HepG2 (cell line): ENCODE data around the gene NAGA. TPM values are rescaled to one million over a fixed set of nuclear protein-coding genes. Genes with fewer than 3 reads are reported as not detected.
A peak's percentile ranks its signal among the peaks of the same experiment; 100 is the strongest.

Experiments
- BHLHE40 ChIP-seq: IDR thresholded peaks from 2 replicates; pipeline ENCODE4 v1.6.1; 2011; ENCODE audit warnings: low read length, improper control_type of control experiment
- CREBL2 ChIP-seq: sonication (generic); formaldehyde crosslinking; IDR thresholded peaks from 2 replicates; pipeline ENCODE4 v1.8.1; 2023; ENCODE audit warnings: missing genetic modification reagents, mild to moderate bottlenecking, borderline replicate concordance
- HIVEP1 ChIP-seq: sonication (generic); formaldehyde crosslinking; IDR thresholded peaks from 2 replicates; pipeline ENCODE4 v1.4.0; 2020; ENCODE audit warnings: mild to moderate bottlenecking, missing genetic modification reagents
- MBD4 ChIP-seq: IDR thresholded peaks from 2 replicates; pipeline ENCODE4 v1.6.1; 2012; ENCODE audit warnings: low read length, inconsistent platforms, borderline replicate concordance
- MTA3 ChIP-seq: sonication (generic); formaldehyde crosslinking; IDR thresholded peaks from 2 replicates; pipeline ENCODE4 v1.4.0; 2020; ENCODE audit warnings: missing genetic modification reagents
- PRPF4 ChIP-seq: fragments of 200-400 bp; formaldehyde crosslinking; IDR thresholded peaks from 2 replicates; pipeline ENCODE4 v1.6.1; 2016; ENCODE audit warnings: low read length, low read depth; ENCODE audit not compliant: poor library complexity, severe bottlenecking
- STAT5B ChIP-seq: sonication (generic); formaldehyde crosslinking; IDR thresholded peaks from 2 replicates; pipeline ENCODE4 v1.4.0; 2020; ENCODE audit warnings: missing genetic modification reagents
- ZBTB7B ChIP-seq: sonication (generic); formaldehyde crosslinking; IDR thresholded peaks from 2 replicates; pipeline ENCODE4 v1.4.0; 2020; ENCODE audit warnings: missing genetic modification reagents
- ZSCAN31 ChIP-seq: sonication (generic); formaldehyde crosslinking; IDR thresholded peaks from 2 replicates; pipeline ENCODE4 v1.5.0; 2020; ENCODE audit warnings: low read depth, mild to moderate bottlenecking, missing genetic modification reagents
- polyA plus RNA-seq, 8 experiments: library from polyadenylated mRNA; depleted of rRNA in 3 of 8; stranded (reverse) in 7 of 8; unstranded in 1 of 8; fragments of >200 nt; fragmentation: Illumina TruSeq in 4 of 8; extraction: Trizol in 4 of 8; gene quantifications; 2 replicates each; pipeline versions ENCODE4 v1.2.1 to v1.2.3, GENCODE V29; 2011 to 2016; ENCODE audit warnings: low read depth in 4 of 8, missing spikeins in 1 of 8, mixed read lengths in 1 of 8; ENCODE audit not compliant: insufficient read depth in 1 of 8
- total RNA-seq, 5 experiments: library from RNA; depleted of rRNA; stranded (reverse); fragments of >200 nt; fragmentation: Illumina TruSeq; extraction: Trizol; gene quantifications; 2 replicates each; pipeline ENCODE4 v1.2.3, GENCODE V29; 2016; ENCODE audit warnings: low read depth in 1 of 5
- TF ChIP-seq, protein P1 (sequence below): sonication (generic); formaldehyde crosslinking; IDR thresholded peaks from one replicate; pipeline ENCODE4 v1.5.1; 2020; ENCODE audit warnings: mild to moderate bottlenecking, missing genetic modification reagents; ENCODE audit errors: not compliant biosample characterization
- TF ChIP-seq, protein P2 (sequence below), 2 experiments: sonication (generic) in 1 of 2; formaldehyde crosslinking in 1 of 2; IDR thresholded peaks; 2 replicates each; pipeline versions ENCODE4 v1.4.0 to v1.6.1; 2018 to 2020; ENCODE audit warnings: missing genetic modification reagents in 2 of 2, borderline replicate concordance in 1 of 2, low read depth in 1 of 2, mild to moderate bottlenecking in 1 of 2, missing biosample characterization in 1 of 2
- TF ChIP-seq, protein P3 (sequence below): sonication (generic); formaldehyde crosslinking; conservative IDR thresholded peaks from 2 replicates; pipeline ENCODE4 v1.5.0; 2020; ENCODE audit warnings: missing genetic modification reagents

Gene NAGA
- total and polyA plus RNA-seq, 2 of the 13 experiments (the other 11 are each of a cell fraction or from before 2014, with no cell fraction given): 15.1 to 23.4 TPM

DNA sequence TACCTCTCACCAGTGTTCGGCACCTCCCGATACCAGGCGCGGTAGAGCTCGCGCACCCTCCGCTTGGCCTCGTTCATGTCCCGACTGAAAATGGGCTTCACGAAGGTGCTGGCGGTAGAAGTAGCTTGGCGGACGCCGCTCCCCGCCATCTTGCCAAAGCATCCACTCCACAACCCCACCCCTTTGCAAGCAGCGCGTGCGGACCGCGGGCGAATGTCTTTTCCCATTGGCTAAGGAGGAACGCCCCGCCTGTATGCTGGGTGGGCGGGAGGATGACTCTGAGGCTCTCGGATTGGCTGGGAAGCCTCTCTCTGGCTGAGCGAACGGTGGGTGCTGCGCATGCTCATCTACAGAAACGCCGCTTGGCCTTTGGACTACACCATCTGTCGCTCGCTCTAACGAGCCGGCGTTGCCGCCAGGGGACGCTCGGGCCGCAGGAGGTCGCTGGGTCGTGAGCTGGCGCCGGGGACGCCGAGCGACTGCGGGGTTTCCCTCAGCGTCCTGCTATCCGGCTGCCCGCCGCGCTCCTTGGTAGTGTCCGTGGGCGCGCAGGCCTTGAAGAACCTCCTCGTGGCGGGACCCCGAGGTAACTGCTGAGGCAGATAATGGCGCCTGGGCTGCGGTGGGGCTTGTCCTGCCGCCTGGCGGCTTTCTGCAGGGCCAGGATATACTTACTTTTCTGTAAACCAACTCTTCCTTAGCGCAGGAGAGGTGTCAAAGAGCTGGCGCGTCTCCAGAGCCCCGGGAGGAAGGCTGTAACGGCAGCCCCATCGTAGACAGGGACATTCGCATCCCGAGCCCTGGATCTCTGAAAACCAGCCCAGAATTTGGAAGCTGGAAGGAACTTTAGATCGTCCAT lies 20.2 kb upstream of the NAGA start, which contains the start of gene NDUFA6 (continued):
- TF ChIP-seq, protein P1, sequence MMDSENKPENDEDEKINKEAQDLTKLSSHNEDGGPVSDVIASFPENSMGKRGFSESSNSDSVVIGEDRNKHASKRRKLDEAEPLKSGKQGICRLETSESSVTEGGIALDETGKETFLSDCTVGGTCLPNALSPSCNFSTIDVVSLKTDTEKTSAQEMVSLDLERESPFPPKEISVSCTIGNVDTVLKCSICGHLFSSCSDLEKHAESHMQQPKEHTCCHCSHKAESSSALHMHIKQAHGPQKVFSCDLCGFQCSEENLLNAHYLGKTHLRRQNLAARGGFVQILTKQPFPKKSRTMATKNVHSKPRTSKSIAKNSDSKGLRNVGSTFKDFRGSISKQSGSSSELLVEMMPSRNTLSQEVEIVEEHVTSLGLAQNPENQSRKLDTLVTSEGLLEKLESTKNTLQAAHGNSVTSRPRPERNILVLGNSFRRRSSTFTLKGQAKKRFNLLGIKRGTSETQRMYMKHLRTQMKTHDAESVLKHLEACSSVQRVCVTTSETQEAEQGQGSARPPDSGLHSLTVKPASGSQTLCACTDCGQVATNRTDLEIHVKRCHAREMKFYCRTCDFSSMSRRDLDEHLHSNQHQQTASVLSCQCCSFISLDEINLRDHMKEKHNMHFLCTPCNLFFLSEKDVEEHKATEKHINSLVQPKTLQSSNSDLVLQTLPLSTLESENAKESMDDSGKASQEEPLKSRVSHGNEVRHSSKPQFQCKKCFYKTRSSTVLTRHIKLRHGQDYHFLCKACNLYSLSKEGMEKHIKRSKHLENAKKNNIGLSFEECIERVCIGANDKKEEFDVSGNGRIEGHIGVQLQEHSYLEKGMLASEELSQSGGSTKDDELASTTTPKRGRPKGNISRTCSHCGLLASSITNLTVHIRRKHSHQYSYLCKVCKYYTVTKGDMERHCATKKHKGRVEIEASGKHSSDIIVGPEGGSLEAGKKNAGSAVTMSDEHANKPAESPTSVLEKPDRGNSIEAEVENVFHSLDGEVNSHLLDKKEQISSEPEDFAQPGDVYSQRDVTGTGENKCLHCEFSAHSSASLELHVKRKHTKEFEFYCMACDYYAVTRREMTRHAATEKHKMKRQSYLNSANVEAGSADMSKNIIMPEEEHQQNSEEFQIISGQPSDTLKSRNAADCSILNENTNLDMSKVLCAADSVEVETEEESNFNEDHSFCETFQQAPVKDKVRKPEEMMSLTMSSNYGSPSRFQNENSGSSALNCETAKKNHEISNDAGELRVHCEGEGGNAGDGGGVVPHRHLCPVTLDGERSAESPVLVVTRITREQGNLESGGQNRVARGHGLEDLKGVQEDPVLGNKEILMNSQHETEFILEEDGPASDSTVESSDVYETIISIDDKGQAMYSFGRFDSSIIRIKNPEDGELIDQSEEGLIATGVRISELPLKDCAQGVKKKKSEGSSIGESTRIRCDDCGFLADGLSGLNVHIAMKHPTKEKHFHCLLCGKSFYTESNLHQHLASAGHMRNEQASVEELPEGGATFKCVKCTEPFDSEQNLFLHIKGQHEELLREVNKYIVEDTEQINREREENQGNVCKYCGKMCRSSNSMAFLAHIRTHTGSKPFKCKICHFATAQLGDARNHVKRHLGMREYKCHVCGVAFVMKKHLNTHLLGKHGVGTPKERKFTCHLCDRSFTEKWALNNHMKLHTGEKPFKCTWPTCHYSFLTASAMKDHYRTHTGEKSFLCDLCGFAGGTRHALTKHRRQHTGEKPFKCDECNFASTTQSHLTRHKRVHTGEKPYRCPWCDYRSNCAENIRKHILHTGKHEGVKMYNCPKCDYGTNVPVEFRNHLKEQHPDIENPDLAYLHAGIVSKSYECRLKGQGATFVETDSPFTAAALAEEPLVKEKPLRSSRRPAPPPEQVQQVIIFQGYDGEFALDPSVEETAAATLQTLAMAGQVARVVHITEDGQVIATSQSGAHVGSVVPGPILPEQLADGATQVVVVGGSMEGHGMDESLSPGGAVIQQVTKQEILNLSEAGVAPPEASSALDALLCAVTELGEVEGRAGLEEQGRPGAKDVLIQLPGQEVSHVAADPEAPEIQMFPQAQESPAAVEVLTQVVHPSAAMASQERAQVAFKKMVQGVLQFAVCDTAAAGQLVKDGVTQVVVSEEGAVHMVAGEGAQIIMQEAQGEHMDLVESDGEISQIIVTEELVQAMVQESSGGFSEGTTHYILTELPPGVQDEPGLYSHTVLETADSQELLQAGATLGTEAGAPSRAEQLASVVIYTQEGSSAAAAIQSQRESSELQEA: peak; percentile 76
- TF ChIP-seq, protein P2, sequence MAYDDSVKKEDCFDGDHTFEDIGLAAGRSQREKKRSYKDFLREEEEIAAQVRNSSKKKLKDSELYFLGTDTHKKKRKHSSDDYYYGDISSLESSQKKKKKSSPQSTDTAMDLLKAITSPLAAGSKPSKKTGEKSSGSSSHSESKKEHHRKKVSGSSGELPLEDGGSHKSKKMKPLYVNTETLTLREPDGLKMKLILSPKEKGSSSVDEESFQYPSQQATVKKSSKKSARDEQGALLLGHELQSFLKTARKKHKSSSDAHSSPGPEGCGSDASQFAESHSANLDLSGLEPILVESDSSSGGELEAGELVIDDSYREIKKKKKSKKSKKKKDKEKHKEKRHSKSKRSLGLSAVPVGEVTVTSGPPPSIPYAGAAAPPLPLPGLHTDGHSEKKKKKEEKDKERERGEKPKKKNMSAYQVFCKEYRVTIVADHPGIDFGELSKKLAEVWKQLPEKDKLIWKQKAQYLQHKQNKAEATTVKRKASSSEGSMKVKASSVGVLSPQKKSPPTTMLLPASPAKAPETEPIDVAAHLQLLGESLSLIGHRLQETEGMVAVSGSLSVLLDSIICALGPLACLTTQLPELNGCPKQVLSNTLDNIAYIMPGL (CRISPR knock-in tag; IDR thresholded peaks at IDR 0.05; ENCODE audit: borderline replicate concordance in 1 of 2, low read depth in 1 of 2): peak; percentile 97 to 98
- TF ChIP-seq CREBL2: peak; percentile 88; the same call in 1 of the 2 replicates
- no peak for TF ChIP-seq MTA3 (CRISPR knock-in tag)
- TF ChIP-seq, protein P3, sequence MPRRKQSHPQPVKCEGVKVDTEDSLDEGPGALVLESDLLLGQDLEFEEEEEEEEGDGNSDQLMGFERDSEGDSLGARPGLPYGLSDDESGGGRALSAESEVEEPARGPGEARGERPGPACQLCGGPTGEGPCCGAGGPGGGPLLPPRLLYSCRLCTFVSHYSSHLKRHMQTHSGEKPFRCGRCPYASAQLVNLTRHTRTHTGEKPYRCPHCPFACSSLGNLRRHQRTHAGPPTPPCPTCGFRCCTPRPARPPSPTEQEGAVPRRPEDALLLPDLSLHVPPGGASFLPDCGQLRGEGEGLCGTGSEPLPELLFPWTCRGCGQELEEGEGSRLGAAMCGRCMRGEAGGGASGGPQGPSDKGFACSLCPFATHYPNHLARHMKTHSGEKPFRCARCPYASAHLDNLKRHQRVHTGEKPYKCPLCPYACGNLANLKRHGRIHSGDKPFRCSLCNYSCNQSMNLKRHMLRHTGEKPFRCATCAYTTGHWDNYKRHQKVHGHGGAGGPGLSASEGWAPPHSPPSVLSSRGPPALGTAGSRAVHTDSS (CRISPR knock-in tag): peak; percentile 17; the same call in 1 of the 2 replicates
- TF ChIP-seq ZBTB7B (CRISPR knock-in tag): 0 out of 2 replicates have a peak, but pooled peaks have one; percentile 4
- TF ChIP-seq MBD4: no peak
- peak; percentile 84 for TF ChIP-seq BHLHE40
- peak; percentile 93 for TF ChIP-seq HIVEP1
- TF ChIP-seq STAT5B (CRISPR knock-in tag): no peak
- no peak for TF ChIP-seq PRPF4
- TF ChIP-seq ZSCAN31 (CRISPR knock-in tag): peak; percentile 74
